NOMO-1 (cell line): Measurements from ENCODE around the gene RAB11A.

Experiments
- DNase-seq, 2 experiments: peaks; one replicate each; lab custom pipeline; 2025; ENCODE audit not compliant: unreplicated experiment in 2 of 2; lab: John Stamatoyannopoulos, UW

RAB11A gene

DNA sequence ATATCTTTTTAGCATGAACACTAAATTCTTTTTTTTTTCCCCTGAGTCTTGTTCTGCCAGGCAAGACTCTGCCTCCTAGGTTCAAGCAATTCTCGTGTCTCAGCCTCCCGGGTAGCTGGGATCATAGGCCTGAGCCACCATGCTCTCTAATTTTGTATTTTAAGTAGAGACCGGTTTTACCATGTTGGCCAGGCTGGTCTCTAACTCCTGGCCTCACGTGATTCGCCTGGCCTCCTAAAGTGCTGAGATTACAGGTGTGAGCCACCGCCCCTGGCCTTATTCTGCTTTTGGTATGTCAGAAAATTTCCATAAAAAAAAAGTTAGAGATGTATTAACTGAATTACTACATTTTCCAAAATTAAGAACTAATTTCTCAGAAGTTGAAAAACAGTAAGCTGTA is 14.3 kb downstream of the RAB11A start:
- no peak for DNase-seq

- no peak for DNase-seq
These were observed 15.2 kb downstream of the RAB11A start for GRCh38 chr15:65884511-65884910.

DNA sequence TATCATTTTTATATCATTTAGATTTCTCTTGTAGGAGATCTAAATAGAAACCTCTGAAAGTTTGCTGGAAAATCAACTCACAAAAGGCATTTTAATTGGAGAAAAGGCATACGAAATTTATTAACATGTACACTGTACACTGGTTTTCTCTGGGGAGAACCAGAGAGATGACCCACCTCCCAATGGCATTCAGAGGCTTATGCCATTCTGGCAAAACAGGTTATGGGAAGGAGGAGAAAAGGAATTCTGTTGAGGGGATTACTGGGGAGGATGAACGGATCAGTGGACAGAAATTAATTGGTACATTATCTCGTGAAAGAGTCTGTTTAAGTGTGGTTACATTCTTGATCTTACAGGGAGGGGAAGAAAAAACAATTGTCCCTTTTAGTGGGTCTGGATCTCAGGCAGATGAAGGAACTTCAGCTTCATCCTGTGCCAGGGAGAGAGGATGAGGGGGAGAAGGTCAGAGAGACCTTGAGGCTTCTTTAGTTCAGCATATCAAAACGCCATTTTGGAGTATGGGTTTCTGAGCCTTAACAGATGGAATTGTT is 16.5 kb downstream of the RAB11A start:
- no peak for DNase-seq

GRCh38 chr15:65887565-65887964 is 18.3 kb downstream of the RAB11A start:
- no peak for DNase-seq

DNA sequence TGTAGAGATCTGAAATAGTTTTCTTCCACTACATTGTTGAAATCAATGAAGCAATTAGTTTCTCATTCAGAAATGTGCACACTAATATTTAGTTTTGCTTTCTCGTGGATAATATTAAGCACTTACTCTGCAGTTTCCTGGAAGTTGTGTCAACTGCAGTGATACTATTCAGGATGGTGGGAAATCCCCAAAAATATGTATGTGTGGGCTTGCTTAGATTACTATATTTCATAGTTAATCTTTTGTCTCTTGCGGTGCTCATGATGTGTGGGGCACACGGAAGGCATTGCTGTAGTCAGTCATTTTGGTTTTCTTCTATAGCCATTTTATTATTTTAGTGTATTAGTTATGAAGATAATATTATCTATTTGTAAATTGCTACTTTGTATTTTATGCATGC is 19.7 kb downstream of the RAB11A start:
- no peak for DNase-seq

- DNase-seq: no peak
These were observed 23.8 kb downstream of the RAB11A start for GRCh38 chr15:65893060-65893459.

GRCh38 chr15:65896236-65896635 is 26.9 kb downstream of the RAB11A start:
- DNase-seq: no peak

DNA sequence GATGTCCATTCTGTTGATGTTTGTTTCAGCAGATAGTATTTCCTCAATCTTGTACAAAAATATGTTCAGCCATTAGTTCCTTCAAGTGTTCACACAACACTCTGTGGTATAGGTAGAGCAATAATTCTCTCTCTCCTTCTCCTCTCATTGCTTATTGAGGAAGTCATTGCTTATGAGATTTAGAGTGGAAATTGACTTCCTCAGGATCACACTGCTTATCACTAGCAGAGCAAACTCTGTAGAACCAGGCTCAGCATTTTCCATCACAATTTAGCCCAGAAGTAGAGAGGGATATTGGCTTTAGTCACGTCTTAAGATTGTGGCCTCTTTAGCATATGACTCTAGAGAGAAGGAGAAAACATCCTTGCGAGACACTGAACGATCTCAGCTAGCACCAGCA is 31.2 kb downstream of the RAB11A start:
- peak in 1 of 2 experiments; percentile 3 for DNase-seq

GRCh38 chr15:65901336-65901735 is 32.0 kb downstream of the RAB11A start:
- no peak for DNase-seq

GRCh38 chr15:65901836-65902235 is 32.5 kb downstream of the RAB11A start:
- DNase-seq: no peak

DNA sequence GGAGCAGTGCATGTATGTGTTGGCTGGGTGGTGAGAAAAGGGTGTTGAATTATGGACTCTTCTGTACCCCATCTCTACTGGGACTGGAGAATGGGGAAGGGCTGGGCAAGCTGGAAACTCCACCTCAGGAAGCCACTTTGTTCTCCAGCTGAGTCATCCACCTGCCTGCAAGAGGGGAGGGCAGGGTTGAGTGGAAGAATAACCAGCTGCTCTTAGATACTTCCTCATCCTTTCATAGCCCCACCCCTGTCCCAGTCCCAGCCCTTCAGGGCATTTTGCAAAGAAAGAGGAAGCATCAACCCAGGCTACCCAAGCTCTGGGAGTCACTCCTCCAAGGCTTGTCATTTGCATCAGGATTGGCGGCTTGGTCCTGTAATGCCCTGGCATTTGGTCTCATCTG is 33.1 kb downstream of the RAB11A start:
- peak; percentile 95 to 96 for DNase-seq

DNA sequence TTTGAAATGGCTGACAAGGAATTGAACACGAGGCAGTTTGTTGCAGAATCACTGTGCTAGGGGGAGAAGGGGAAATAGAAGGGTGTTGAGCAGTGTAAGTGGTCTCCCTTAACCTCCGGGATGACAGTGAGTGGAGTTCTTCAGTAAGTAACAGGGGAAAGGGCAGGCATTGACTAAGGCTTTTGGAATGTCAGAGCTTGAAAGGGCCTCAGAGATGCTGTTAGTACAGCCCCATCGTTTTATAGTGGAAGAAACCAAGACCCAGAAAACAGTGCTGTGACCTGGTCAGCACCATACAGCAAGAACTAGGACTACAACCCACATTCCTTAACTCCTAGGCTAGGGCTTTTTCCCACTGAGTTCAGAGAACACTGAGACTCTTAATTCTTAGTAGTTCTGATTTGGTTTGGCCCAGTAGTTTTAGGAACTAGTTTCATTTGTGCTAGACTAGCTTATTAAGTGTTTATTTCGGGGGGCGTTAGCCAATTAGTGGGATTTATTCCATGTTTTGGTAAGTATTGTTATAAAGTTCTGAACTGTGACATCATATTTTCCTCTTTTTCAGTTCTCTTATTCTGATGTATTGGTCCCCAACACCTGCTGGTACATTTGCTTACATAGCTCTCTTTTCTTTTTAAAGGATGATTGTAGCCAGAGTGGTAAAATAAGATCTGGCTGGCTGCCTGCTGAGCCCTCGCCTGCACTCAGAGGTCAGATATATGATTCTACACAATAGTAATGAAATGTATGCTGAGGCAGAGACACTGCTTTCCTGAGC is 34.2 kb downstream of the RAB11A start:
- no peak for DNase-seq

GRCh38 chr15:65904301-65904700 is 35.0 kb downstream of the RAB11A start:
- DNase-seq: no peak

- DNase-seq: no peak
These were observed 37.1 kb downstream of the RAB11A start for GRCh38 chr15:65906396-65906795.

DNA sequence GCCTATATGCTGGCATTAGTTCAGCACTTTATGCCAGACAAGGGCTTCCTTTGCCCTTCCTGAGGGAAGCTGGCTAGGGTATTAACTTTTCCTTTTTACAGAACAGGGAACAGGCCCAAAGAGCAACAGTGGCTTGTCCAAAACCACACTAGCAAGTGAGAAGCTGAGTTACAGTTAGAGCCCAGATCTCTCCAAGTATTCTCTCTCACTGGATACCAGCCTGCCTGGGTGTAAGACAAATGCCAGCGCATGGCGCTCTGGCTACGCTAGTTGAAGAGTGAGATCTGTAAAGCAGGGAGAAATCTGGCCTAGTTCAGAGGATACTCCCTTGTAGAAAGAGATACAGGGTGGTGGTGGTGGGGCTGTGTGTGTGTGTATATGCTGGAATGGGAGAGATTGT is 38.4 kb downstream of the RAB11A start:
- no peak for DNase-seq

DNA sequence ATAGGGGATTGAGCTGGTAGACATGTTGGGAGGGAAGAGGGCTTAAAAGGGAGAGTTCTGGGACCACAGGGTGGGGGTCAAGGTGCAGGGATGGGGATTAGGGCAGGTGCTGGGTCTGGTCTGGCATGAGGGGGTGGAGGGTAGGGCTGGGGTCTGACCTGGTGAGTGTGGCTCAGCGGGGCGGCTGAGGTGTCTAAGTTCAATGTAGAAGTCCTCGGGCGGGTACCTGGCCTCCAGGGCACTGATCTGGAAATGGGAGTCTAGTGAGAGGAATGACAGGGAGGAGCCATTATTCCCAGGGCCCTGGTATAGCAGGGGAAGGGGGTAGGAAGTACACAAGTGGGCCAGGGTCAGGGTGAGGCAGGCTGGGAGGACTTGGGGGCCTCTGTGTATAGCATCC is 39.6 kb downstream of the RAB11A start:
- no peak for DNase-seq

GRCh38 chr15:65909831-65910230 is 40.5 kb downstream of the RAB11A start:
- DNase-seq: no peak

DNA sequence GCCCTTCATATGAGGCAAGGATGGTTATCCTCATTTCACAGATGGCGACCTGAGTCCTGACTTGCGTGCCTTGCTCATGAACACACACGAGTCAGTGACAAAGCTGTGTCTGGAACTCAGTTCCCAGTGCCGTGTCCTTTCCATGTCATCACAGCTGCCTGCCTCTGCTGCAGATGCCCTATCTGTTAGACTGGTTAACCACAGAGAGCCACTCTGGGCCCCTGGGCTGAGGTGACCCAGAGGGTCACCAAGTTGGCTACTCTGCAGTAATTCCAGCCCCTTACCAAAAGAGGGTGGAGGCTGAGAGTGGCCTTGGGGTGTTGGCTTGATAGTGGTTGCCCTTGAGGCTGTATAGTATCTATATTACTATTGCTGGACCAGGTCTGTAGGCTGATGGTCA is 41.0 kb downstream of the RAB11A start:
- DNase-seq: no peak

DNA sequence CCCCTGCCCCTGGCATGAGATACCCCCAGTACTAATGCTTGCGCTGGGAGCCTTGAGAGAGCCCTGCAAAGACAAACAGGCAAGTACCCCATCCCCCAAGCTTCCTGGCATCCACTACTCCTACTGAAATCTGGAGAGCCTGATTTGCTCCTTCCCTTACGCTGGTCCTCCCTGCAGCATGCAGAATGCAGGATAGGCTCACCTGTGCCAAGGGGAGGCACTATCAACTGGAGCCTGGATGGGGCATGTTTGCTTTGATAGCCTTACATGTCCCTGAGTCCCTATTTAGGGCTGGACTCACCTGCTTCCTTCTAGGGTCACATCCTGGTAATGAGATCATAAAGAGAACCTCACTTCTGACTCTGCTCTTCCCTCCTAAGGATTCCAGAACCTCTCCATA is 42.9 kb downstream of the RAB11A start:
- no peak for DNase-seq

DNA sequence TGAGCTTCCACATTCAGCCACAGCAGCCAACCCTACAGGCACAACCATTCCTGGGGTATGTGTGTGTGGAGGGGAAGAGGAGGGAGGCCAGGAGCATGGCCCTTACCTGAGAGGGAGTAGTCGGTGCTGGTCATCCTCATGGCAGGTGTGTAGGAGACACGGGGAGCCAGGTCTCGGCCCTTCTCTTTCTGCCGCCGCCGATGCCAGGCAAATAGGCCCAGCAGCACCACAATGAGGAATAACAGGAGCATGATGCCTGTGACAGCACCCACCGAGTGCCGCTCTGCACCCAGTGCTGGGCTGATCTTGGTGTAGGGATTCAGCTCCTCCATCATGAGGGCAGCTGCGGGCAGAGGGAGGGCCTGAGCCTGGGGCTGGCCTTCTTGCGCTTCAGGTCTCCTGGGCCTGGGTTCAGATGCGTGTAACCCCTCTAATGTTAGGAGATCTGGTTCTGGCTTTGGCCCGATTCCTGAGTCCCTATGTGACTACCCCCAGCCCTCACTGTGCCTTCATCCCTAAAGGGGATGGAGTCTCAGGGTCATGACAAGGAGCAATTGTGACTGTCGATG is 44.4 kb downstream of the RAB11A start:
- DNase-seq: no peak

DNA sequence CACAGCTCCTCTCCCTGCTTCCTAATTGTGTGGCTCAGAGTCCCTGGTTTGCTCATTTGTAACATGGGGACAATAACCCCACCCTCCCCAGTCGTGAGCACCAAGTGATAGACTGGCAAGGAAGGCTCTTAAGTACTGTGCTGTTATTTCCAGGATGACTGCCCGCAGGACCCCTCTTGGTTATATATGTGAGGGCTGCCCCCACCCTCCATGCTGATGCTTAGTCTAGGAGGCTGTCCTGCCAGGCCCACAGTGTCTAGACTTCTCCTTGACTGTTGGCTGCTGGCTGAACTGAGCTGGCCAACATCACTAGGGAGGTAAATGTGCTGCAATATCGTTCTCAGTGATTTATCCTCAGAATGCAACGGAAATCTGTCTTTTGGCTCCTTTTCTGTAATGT is 45.1 kb downstream of the RAB11A start:
- DNase-seq: no peak
